ENCODE data around the gene IRX6. TPM values are rescaled to one million over a fixed set of nuclear protein-coding genes. Genes with fewer than 3 reads are reported as not detected.
A peak's percentile ranks its signal among the peaks of the same experiment; 100 is the strongest.

IRX6 gene
- total RNA-seq, 1 donor from 2014 or later, result 1.4 TPM

DNA sequence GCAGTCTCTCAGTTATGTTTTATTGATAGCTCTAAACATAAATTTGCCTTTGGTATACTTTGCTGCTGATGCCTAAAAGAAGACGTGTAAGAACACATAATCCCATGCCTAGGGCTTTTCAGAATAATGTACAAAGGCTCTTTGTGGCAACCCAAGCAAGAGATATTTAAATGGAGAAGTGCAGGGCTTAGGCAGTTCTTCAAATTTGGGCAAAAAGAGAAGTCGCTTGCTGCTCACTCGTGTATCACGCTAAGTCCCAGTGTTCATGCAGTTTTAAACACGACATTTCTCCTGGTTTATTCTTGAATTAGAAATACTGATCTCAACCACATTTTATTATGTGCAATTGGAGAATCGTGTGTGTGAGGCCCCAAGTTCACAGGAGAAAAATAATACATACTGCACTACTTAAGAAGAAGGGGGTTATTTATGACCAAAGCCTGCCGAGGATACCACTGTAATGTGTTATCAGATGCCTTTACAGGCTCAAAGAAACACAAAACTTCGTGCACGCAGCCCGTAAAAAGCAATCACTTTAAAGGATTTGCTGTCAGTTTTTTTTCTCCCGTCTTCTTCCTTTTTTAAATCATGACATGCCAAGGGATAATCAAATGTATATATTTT, 22.5 kb upstream of the IRX6 start:
- no peak for DNase-seq
- intact Hi-C loops (cut with DNase I), result no loop called here
- no peak for ATAC-seq (ENCODE audit: poor library complexity)

DNA sequence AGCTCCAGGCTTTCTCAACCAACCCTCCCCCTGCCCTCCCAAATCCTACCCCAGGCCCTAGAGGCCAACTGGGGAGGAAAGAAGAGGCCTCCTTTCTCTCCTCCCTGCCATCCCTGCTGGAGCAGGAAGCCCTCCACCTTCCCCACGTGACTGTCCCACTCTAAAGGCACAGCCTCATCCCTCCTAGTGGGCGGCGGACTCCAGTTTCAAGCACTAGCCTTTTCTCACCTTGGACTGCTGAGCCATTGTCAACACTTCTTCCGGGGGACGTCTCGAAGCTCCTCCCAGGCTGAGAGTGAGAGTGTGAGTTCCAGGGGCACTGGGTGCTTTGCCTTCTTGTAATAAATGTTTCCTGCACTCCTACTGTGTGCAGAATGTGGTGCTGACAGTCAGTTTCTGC, 21.4 kb upstream of the IRX6 start:
- intact Hi-C loops (cut with DNase I), result no loop called here
- no peak for DNase-seq
- ATAC-seq (ENCODE audit: poor library complexity), result peak; percentile 55

DNA sequence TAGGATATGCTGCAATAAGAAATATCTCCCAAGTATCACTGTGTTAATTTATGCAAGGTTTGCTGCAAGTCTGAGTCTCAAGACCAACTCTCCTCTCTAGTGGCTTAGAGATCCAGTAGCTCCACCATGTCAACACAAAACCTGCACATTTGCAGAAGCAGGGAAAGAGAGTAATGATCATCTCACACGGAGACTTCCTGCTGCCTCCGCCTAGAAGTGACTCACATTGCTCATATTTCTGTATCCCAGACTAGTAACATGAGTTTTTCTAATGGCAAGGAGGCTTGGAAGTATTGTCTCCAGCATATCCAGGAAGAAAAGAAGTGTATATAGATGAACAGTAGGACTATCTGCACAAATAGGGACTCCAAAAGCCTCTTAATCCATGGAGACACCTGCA, 15.0 kb upstream of the IRX6 start:
- intact Hi-C loops (cut with DNase I), result no loop called here
- DNase-seq (no peak), ATAC-seq (ENCODE audit: poor library complexity) (no peak)

- DNase-seq (no peak), ATAC-seq (ENCODE audit: poor library complexity) (no peak)
- intact Hi-C loops (cut with DNase I), result no loop called here
These were observed 1.7 kb upstream of the IRX6 start for GRCh38 chr16:55322327-55322726.

DNA sequence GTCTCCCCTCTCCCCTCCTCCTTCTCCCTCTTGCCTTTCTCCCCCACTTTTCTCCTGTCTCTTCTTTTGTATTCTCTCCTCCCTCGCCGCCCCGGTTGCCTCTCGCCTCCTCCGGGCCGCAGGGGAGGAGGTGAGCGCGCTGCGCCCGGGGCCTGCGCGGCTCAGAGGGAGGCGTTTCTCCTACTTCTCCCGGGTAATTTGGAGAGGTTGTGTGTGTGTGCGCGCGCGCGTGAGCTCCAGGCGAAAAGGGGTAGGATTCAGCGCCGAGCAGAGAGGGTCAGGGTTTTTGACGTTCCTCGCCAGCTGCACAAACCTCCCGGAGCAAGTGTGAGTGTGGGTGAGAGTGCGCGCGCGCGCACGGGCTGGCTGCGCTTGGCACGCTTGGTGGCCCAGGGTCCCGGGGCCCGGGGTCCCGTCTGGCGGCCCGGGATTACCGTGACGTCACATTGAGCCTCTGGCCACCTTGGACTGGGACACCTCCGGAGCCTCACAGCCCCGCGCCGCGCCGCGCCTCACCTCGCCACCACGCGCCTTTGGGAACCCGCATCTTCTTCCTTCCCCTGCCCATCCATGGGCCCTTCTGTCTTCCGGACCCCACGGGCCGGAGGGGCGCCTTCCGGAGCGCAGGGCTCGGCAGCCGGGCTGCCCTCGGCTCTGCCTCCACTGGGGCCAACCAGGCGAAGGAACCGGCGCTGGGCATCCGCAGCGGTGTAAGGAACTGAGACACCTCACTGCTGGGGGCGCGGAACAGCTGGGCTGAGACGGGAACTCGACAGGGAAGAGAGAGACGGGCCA, 479 bp downstream of the IRX6 start:
- DNase-seq (no peak), ATAC-seq (ENCODE audit: poor library complexity) (peak; percentile 32)
- intact Hi-C loops (cut with DNase I), result no loop called here

- ATAC-seq (ENCODE audit: poor library complexity), result no peak
- intact Hi-C loops (cut with DNase I), result no loop called here
- DNase-seq, result no peak
These were observed 1.1 kb downstream of the IRX6 start for GRCh38 chr16:55325080-55325447.

DNA sequence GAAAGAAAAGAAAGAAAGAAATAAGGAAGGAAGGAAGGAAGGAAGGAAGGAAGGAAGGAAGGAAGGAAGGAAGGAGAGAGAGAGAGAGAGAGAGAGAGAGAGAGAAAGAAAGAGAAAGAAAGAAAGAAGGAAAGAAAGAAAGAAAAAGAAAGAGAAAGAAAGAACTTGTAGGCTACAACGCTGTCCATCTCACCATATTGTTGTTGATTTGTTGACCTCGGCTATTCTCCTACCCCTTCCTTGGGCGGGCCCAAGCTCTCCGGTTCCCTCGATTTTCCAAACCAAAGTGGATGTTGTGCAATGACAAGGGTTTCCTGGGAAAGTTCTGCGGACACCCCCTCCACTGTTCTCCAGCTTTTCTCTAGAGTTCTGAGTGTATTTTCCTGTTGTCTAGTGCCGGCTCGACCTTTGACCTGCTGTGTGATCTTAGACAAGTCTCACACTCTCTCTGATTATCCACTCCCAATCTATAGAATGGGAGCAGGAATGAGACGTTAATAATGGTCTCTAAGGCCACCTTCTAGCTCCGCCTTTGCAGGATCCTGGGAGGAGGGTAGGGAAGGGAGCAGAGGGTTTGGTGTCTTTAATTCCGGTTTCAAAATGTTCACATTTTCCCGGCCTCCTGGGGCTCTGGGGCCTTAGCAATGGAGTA, 1.6 kb downstream of the IRX6 start:
- DNase-seq, result no peak
- ATAC-seq (ENCODE audit: poor library complexity), result no peak
- intact Hi-C loops (cut with DNase I), result no loop called here

- intact Hi-C loops (cut with DNase I), result no loop called here
- no peak for DNase-seq
- no peak for ATAC-seq (ENCODE audit: poor library complexity)
These were observed 2.5 kb downstream of the IRX6 start for GRCh38 chr16:55326261-55327092.

DNA sequence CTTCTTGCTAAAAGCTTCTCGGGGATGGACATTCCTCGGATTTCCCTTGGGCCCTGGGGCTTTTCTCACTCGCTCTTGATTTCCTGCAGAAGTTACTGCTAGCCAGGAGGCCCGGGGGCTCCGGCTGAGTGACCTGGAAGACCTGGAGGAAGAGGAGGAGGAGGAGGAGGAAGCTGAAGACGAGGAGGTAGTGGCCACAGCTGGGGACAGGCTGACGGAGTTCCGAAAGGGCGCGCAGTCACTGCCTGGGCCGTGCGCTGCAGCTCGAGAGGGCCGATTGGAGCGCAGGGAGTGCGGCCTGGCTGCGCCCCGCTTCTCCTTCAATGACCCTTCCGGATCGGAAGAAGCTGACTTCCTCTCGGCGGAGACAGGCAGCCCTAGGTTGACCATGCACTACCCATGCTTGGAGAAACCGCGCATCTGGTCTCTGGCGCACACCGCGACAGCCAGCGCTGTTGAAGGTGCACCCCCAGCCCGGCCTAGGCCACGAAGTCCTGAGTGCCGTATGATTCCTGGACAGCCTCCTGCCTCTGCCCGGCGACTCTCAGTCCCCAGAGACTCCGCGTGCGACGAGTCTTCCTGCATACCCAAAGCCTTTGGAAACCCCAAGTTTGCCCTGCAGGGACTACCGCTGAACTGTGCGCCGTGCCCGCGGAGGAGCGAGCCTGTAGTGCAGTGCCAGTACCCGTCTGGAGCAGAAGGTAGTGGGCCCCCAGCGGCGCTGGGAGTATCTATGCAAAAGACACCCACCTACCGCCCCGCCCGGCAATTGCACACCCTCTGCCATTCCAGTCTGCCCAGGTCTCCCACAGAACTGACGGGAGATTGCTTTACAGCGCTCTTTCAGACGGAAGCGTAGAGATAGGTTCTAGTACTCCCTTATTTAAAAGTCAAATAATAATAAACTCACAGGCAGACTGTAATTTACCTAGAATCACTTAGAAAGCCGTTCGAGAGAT, 4.9 kb downstream of the IRX6 start:
- intact Hi-C loops (cut with DNase I), result no loop called here
- DNase-seq (no peak), ATAC-seq (ENCODE audit: poor library complexity) (no peak)

GRCh38 chr16:55329791-55330428, 5.9 kb downstream of the IRX6 start:
- ATAC-seq (ENCODE audit: poor library complexity) (no peak), DNase-seq (no peak)
- intact Hi-C loops (cut with DNase I), result no loop called here

DNA sequence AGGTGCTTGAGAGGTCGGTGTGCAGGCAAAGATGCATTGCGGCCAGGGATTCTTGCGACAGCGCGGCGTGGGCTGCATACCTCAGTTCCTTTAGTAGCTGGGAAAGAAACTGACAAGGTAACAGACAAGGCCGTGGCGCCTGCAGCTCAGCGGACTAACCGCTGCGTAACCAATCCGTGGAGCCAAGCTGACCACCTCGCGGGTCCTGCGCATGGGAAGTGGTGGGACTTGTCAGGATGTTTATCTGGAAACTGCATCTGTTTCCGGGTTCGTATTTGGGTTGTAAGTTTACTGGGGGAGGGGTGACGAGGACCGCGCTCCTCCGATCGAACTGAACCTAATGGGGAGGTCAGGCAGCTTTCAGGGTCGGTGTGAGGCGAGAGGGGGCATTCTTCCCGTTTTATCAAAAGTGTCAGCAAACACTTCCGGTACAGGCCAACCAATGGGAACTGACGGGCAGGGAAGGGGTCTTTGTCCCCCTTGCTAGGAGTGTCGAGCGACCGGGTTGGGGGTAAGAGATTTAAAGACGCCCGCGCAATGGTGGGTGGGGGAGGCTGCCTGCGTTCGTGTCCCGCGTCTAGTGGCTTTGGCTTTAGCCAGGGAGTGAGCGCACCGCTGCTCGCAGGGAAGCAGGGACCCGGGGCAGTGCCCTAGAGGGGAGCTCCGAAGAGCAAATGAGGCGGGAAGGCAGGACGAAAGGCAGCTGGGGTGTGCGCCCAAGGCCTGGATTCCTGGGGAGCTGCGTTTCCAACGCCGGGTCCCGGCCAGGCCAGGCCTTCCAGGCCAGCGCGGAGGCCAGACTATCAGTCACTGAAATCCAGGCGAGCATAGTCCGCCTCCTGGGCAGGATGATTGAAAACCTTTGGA, 7.0 kb downstream of the IRX6 start:
- intact Hi-C loops (cut with DNase I), result no loop called here
- ATAC-seq (ENCODE audit: poor library complexity) (peak; percentile 46), DNase-seq (no peak)

GRCh38 chr16:55331648-55332185, 7.7 kb downstream of the IRX6 start:
- intact Hi-C loops (cut with DNase I), result no loop called here
- ATAC-seq (ENCODE audit: poor library complexity), result no peak

GRCh38 chr16:55333684-55334083, 9.7 kb downstream of the IRX6 start:
- ATAC-seq (ENCODE audit: poor library complexity), result no peak
- DNase-seq, result no peak
- intact Hi-C loops (cut with DNase I), result no loop called here

More at GRCh38 chr16:55331648-55332185, 7.7 kb downstream of the IRX6 start:
- no peak for DNase-seq

DNA sequence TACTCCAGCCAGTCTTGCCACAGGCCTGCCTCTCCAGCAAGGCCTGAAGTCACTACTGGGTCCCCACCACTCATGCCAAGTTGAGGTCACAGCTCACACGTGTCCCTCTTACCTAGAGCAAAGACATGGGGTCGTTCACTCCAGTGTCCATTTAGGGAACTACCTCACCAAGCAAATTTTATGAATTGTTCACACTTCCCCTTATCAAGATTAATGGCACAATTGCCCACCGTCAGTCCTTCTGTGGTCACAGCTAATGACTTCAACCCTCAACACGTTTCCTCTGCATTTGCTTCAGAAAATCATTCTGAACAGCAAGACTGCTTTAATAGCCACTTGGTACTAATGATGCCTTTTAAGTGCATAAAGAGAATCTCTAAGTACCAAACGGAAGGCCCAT, 14.6 kb downstream of the IRX6 start:
- intact Hi-C loops (cut with DNase I), result no loop called here
- ATAC-seq (ENCODE audit: poor library complexity) (no peak), DNase-seq (no peak)

GRCh38 chr16:55340445-55340844, 16.4 kb downstream of the IRX6 start:
- ATAC-seq (ENCODE audit: poor library complexity) (no peak), DNase-seq (no peak)
- intact Hi-C loops (cut with DNase I), result no loop called here

- ATAC-seq (ENCODE audit: poor library complexity), result no peak
- no peak for DNase-seq
- intact Hi-C loops (cut with DNase I), result no loop called here
These were observed 17.7 kb downstream of the IRX6 start for GRCh38 chr16:55341681-55342080.

- intact Hi-C loops (cut with DNase I), result no loop called here
- no peak for DNase-seq
- ATAC-seq (ENCODE audit: poor library complexity), result no peak
These were observed 22.5 kb downstream of the IRX6 start for GRCh38 chr16:55346475-55346874.

All from Right ventricle myocardium superior (tissue), 1 donor.